Pancreas (tissue), 10 donors: ENCODE data around the gene OR6N2. TPM values are rescaled to one million over a fixed set of nuclear protein-coding genes. Genes with fewer than 3 reads are reported as not detected.
A peak's percentile ranks its signal among the peaks of the same experiment; 100 is the strongest.

ENCODE experiments used
- ATAC-seq, 4 donors: fragments of 200-7000 bp; cut with Tn5 transposase; one replicate each; pipeline versions ENCODE4 v1.8.0 to v1.9.1; 2020; ENCODE audit warnings: mild to moderate bottlenecking in 4 of 4, moderate library complexity in 4 of 4
- DNase-seq, 6 donors: peaks; one replicate each; pipeline ENCODE4 v3.0.0-alpha.2; 2020
- FAIRE-seq: peaks from 2 replicates; lab custom pipeline; 2012; peaks lifted over from hg19 to GRCh38; lab: Jason Lieb, UNC
- H3K27ac ChIP-seq, 4 donors: fragments of 200-600 bp; sonication (generic); 1 replicate in 3 of 4; 2 replicates in 1 of 4; pipeline versions ENCODE4 v1.5.0 to v1.8.0; 2020
- H3K27me3 ChIP-seq, 4 donors: fragments of 200-600 bp; one replicate each; pipeline ENCODE4 v1.8.0; 2021
- H3K36me3 ChIP-seq, 3 donors: fragments of 200-600 bp; sonication (generic) in 1 of 3; one replicate each; pipeline versions ENCODE4 v1.5.0 to v1.8.0; 2020 to 2021
- H3K4me1 ChIP-seq, 3 donors: fragments of 200-600 bp; one replicate each; pipeline ENCODE4 v1.8.0; 2021
- H3K4me3 ChIP-seq, 4 donors: fragments of 200-600 bp; sonication (generic) in 2 of 4; one replicate each; pipeline versions ENCODE4 v1.5.0 to v1.8.0; 2020 to 2021
- H3K9me3 ChIP-seq, 4 donors: fragments of 200-600 bp; one replicate each; pipeline ENCODE4 v1.8.0; 2021
- WGBS, 2 donors: extraction: QIAGEN DNeasy Blood & Tissue Kit; methylation state at CpG; one replicate each; pipeline ENCODE4 v1.1.7; 2013; 5-methylcytosine and 5-hydroxymethylcytosine counted together
- intact Hi-C, 3 donors: fragments of 100-400 bp; cut with DNase I; formaldehyde crosslinking; loops; one replicate each; pipeline versions ENCODE4 v1.11.1 to v1.14.2; 2022
- polyA plus RNA-seq, 2 donors: library from polyadenylated mRNA; stranded (reverse); fragments of 200-250 nt; gene quantifications; one replicate each; pipeline ENCODE4 v1.2.3, GENCODE V29; 2013
- total RNA-seq, 6 donors: library from RNA; stranded (reverse); fragmentation: NEBNext Ultra II Directional in 4 of 6; extraction: Animal tissue kit (Norgen Biotek cat#: 25700) in 4 of 6; gene quantifications; one replicate each; pipeline versions ENCODE4 v1.2.1 to v1.2.4, GENCODE V29; 2021 to 2023
- TF ChIP-seq, protein P1 (sequence below), 4 donors: fragments of 200-600 bp; sonication (generic) in 3 of 4; IDR thresholded peaks; one replicate each; pipeline versions ENCODE4 v1.5.0 to v1.8.0; 2021; ENCODE audit warnings: antibody characterized with exemption in 4 of 4
- donor health status: healthy with polysubstance abuse.
- donor health status: DM: no; HTN: no; CAD: no; lungs with moderate emphysema.
- donor health status: DM: no; HTN: no; CAD: no.
- donor health status: control.
- donor health status: control.
- donor health status: Bipolar disorder and iron deficiency.
- donor health status: DM: yes; HTN: yes; CAD: no.
- donor health status: DM: no; HTN: no; CAD: no.
- donor health status: DM: no; HTN: no; CAD: no.
- donor health status: DM: yes; HTN: yes; CAD: no.

OR6N2 gene
- total and polyA plus RNA-seq, 8 donors: not detected

GRCh38 chr1:158818975-158819431, 38.0 kb upstream of the OR6N2 start:
- Histone ChIP-seq H3K36me3 (no peaks in the 10 kb centered on the region), H3K27me3 (no peaks in the 10 kb centered on the region), H3K4me3 (no peak overlapping the region), H3K9me3 (no peaks in the 10 kb centered on the region), H3K27ac (peak overlapping the region in 1 of 4 donors; percentile 41), H3K4me1 (no peaks in the 10 kb centered on the region)
- TF ChIP-seq, protein P1, sequence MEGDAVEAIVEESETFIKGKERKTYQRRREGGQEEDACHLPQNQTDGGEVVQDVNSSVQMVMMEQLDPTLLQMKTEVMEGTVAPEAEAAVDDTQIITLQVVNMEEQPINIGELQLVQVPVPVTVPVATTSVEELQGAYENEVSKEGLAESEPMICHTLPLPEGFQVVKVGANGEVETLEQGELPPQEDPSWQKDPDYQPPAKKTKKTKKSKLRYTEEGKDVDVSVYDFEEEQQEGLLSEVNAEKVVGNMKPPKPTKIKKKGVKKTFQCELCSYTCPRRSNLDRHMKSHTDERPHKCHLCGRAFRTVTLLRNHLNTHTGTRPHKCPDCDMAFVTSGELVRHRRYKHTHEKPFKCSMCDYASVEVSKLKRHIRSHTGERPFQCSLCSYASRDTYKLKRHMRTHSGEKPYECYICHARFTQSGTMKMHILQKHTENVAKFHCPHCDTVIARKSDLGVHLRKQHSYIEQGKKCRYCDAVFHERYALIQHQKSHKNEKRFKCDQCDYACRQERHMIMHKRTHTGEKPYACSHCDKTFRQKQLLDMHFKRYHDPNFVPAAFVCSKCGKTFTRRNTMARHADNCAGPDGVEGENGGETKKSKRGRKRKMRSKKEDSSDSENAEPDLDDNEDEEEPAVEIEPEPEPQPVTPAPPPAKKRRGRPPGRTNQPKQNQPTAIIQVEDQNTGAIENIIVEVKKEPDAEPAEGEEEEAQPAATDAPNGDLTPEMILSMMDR (IDR thresholded peaks at IDR 0.05): no peak
- 45 to 77% methylated on average over 1 of the region's 1 CpG for WGBS, 2 donors
- intact Hi-C loops: no loop called here
- no peak for FAIRE-seq
- ATAC-seq: peak in 2 of 4 donors; percentile 19 to 22
- DNase-seq: no peak

GRCh38 chr1:158818560-158818959, 37.6 kb upstream of the OR6N2 start:
- H3K4me1 ChIP-seq: no peaks in the 10 kb centered on the region
- DNase-seq: no peak
- H3K27me3 ChIP-seq: no peaks in the 10 kb centered on the region
- TF ChIP-seq, protein P1 (IDR thresholded peaks at IDR 0.05): no peak
- H3K36me3 ChIP-seq: no peaks in the 10 kb centered on the region
- H3K9me3 ChIP-seq: no peaks in the 10 kb centered on the region
- ATAC-seq: peak in 2 of 4 donors; percentile 35 to 53
- no peak overlapping the region for H3K27ac ChIP-seq
- intact Hi-C loops: no loop called here
- 55 to 62% methylated on average over 1 of the region's 1 CpG for WGBS, 2 donors
- FAIRE-seq: no peak
- no peak overlapping the region for H3K4me3 ChIP-seq

- Histone ChIP-seq H3K27me3 (no peaks in the 10 kb centered on the region), H3K9me3 (no peaks in the 10 kb centered on the region), H3K4me3 (no peak overlapping the region), H3K4me1 (no peaks in the 10 kb centered on the region), H3K36me3 (no peaks in the 10 kb centered on the region), H3K27ac (no peak overlapping the region)
- TF ChIP-seq, protein P1 (IDR thresholded peaks at IDR 0.05): no peak
- intact Hi-C loops: no loop called here
- WGBS, 2 donors: 0 to 41% methylated on average over 1 of the region's 1 CpG
- FAIRE-seq (no peak), ATAC-seq (no peak), DNase-seq (no peak)
Observed at GRCh38 chr1:158814970-158815369, 34.0 kb upstream of the OR6N2 start.

GRCh38 chr1:158813164-158813563, 32.2 kb upstream of the OR6N2 start:
- Histone ChIP-seq H3K36me3 (no peaks in the 10 kb centered on the region), H3K4me3 (no peak overlapping the region), H3K4me1 (no peaks in the 10 kb centered on the region), H3K27me3 (no peaks in the 10 kb centered on the region), H3K9me3 (no peaks in the 10 kb centered on the region), H3K27ac (no peak overlapping the region)
- TF ChIP-seq, protein P1 (IDR thresholded peaks at IDR 0.05): no peak
- DNase-seq (no peak), ATAC-seq (no peak), FAIRE-seq (no peak)
- intact Hi-C loops: no loop called here
- 43 to 62% methylated on average over 3 of the region's 3 CpGs for WGBS, 2 donors

GRCh38 chr1:158812336-158812735, 31.3 kb upstream of the OR6N2 start:
- 48 to 51% methylated on average over 2 of the region's 2 CpGs for WGBS, 2 donors
- Histone ChIP-seq H3K36me3 (no peaks in the 10 kb centered on the region), H3K27ac (no peak overlapping the region), H3K4me3 (no peak overlapping the region), H3K9me3 (no peaks in the 10 kb centered on the region), H3K27me3 (no peaks in the 10 kb centered on the region), H3K4me1 (no peaks in the 10 kb centered on the region)
- no peak for FAIRE-seq
- DNase-seq: no peak
- TF ChIP-seq, protein P1 (IDR thresholded peaks at IDR 0.05): no peak
- no peak for ATAC-seq
- intact Hi-C loops: no loop called here
